ENCODE measurements around the gene SND1.

The SND1 gene

DNA sequence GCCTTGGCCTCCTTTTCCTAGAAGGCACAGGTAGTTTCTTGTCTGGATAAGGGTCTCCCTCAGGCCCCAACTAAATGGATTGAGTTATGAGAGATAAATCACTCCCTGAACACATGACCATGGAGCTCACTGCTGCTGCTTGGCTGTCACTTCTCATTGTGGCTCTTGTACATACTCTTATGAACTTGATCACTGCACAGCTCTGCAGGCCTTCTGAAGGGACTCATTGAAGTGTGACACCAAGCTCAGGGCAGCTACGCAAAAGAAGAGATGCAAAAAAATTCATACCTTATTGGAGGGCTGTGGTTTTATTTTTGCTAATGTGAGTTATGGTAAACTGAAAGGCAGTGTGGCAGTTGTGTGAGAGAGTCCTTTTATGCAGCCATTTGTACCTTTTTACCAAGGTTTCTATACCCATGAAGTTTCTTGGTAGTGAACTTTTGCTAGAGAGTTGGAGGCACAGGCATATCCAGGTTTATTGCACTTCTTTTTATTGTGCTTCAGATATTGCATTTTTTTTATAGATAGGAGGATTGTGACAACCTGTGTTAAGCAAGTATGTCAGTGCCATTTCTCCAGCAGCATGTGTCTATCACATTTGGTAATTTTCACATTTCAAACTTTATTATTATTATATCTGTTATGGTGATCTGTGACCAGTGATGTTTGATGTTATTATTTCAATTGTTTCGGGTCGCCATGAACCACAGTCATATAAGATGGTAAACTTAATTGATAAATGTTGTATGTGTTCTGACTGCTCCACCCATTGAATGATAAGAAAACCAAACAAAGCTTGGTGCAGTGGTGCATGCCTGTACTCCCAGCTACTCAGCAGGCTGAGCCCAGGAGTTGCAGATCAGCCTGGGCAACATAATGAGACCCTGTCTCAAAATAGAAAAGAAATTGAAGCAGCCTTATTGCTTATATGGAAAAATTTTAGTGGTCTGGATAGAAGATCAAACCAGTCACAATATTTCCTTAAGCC, 278.6 kb downstream of the SND1 start:
- ChIA-PET POLR2A (no interaction called here), CTCF (no interaction called here)
- Histone ChIP-seq H3K9me3 (ENCODE audit: control insufficient read depth, insufficient read depth, low read depth, low read length) (no peaks in the 10 kb centered on the region), H3K36me3 (ENCODE audit: control insufficient read depth in 2 of 2, insufficient read depth in 1 of 2, low read length in 2 of 2) (peaks cover 0 to 14% of the 10 kb centered on the region in 2 experiments; a peak in 1 of 3 replicates), H3K4me3 (ENCODE audit: low read depth, low read length) (no peak overlapping the region), H3K4me1 (ENCODE audit: control insufficient read depth, insufficient read depth, low read length) (peaks cover 2% of the 10 kb centered on the region; the same call in 1 of the 2 replicates), H3K27ac (ENCODE audit: extremely low read depth, low read depth, low read length) (no peak overlapping the region)
- TF ChIP-seq REPIN1 (tag by site-specific recombination; IDR thresholded peaks at IDR 0.05; ENCODE audit: low read depth), result no peak

GRCh38 chr7:127932076-127932475, 280.1 kb downstream of the SND1 start:
- POLR2A ChIA-PET, result no interaction called here
- Histone ChIP-seq H3K4me1 (ENCODE audit: control insufficient read depth, insufficient read depth, low read length) (peaks cover 2% of the 10 kb centered on the region; the same call in 1 of the 2 replicates), H3K36me3 (ENCODE audit: control insufficient read depth in 2 of 2, insufficient read depth in 1 of 2, low read length in 2 of 2) (peaks cover 0 to 14% of the 10 kb centered on the region in 2 experiments; a peak in 1 of 3 replicates), H3K27ac (ENCODE audit: extremely low read depth, low read depth, low read length) (no peak overlapping the region), H3K9me3 (ENCODE audit: control insufficient read depth, insufficient read depth, low read depth, low read length) (no peaks in the 10 kb centered on the region), H3K4me3 (ENCODE audit: low read depth, low read length) (no peak overlapping the region)
- CTCF ChIA-PET, result interaction anchor here (0.8 kb wide), 1 partner anchor 207 kb away, joined by 3 read pairs; no protein-coding TSS in a partner anchor
- TF ChIP-seq ZEB2 (tag by site-specific recombination; IDR thresholded peaks at IDR 0.05) (no peak), ZNF585B (tag by site-specific recombination; IDR thresholded peaks at IDR 0.05) (no peak), GLI4 (tag by site-specific recombination; IDR thresholded peaks at IDR 0.05) (no peak), ZNF366 (tag by site-specific recombination; conservative IDR thresholded peaks at IDR 0.05) (no peak)

DNA sequence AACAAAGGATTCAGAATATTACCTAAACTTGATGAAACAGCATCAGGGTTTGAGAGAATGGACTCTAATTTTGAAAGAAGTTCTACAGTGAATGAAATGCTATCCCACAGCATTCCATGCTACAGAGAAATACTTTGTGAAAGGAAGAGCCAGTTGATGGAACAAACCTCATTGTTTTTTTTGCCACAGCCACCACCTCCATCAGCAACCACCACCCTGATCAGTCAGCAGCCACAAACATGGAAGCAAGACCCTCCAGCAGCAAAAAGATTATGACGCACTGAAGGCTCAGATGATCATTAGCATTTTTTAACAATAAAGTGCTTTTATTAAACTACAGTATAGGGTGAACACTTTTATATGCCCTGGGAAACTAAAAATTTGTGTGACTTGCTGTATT, 280.5 kb downstream of the SND1 start:
- H3K4me1 ChIP-seq (ENCODE audit: control insufficient read depth, insufficient read depth, low read length), result no peaks in the 10 kb centered on the region; the same call in 1 of the 2 replicates
- no peaks in the 10 kb centered on the region for H3K9me3 ChIP-seq (ENCODE audit: control insufficient read depth, insufficient read depth, low read depth, low read length)
- POLR2A ChIA-PET, result no interaction called here
- no peak overlapping the region for H3K27ac ChIP-seq (ENCODE audit: extremely low read depth, low read depth, low read length)
- peaks cover 0 to 14% of the 10 kb centered on the region in 2 experiments; a peak in 1 of 3 replicates for H3K36me3 ChIP-seq (ENCODE audit: control insufficient read depth in 2 of 2, insufficient read depth in 1 of 2, low read length in 2 of 2)
- TF ChIP-seq SALL2 (tag by site-specific recombination; IDR thresholded peaks at IDR 0.05; ENCODE audit: borderline replicate concordance) (no peak), ZNF133 (tag by site-specific recombination; IDR thresholded peaks at IDR 0.05) (no peak), ZNF146 (tag by site-specific recombination; IDR thresholded peaks at IDR 0.05) (no peak), ZNF843 (tag by site-specific recombination; IDR thresholded peaks at IDR 0.05) (no peak)
- TF ChIP-seq, protein P1, sequence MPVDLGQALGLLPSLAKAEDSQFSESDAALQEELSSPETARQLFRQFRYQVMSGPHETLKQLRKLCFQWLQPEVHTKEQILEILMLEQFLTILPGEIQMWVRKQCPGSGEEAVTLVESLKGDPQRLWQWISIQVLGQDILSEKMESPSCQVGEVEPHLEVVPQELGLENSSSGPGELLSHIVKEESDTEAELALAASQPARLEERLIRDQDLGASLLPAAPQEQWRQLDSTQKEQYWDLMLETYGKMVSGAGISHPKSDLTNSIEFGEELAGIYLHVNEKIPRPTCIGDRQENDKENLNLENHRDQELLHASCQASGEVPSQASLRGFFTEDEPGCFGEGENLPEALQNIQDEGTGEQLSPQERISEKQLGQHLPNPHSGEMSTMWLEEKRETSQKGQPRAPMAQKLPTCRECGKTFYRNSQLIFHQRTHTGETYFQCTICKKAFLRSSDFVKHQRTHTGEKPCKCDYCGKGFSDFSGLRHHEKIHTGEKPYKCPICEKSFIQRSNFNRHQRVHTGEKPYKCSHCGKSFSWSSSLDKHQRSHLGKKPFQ (tag by site-specific recombination; IDR thresholded peaks at IDR 0.05), result no peak
- CTCF ChIA-PET, result no interaction called here
- no peak overlapping the region for H3K4me3 ChIP-seq (ENCODE audit: low read depth, low read length)

DNA sequence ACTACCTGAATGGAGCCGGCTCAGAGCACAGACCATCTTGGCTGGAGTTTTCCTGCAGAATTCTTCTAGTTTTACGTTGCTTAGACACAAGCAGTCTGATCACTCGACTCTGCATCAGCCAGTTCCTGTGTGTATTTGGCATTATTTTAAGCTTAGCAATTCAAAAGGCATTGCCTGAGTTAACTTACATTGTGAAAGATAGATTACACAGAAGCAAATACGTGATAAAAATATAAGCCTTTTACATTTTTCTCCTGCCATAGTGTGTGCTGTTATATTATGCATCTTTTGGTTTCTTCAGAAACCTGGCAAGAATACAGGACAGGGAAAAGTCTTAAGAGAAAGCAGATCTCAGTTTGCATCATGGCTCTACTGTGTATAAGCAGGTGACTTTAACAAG, 281.2 kb downstream of the SND1 start:
- POLR2A ChIA-PET, result no interaction called here
- Histone ChIP-seq H3K36me3 (ENCODE audit: control insufficient read depth in 2 of 2, insufficient read depth in 1 of 2, low read length in 2 of 2) (peaks cover 0 to 14% of the 10 kb centered on the region in 2 experiments; a peak in 1 of 3 replicates), H3K4me3 (ENCODE audit: low read depth, low read length) (no peak overlapping the region), H3K27ac (ENCODE audit: extremely low read depth, low read depth, low read length) (no peak overlapping the region), H3K4me1 (ENCODE audit: control insufficient read depth, insufficient read depth, low read length) (no peaks in the 10 kb centered on the region), H3K9me3 (ENCODE audit: control insufficient read depth, insufficient read depth, low read depth, low read length) (no peaks in the 10 kb centered on the region)
- CTCF ChIA-PET, result no interaction called here
- no peak for TF ChIP-seq ZNF776 (tag by site-specific recombination; IDR thresholded peaks at IDR 0.05; ENCODE audit: borderline replicate concordance)
- TF ChIP-seq ZSCAN16 (tag by site-specific recombination; IDR thresholded peaks at IDR 0.05), result no peak
- TF ChIP-seq ZNF792 (tag by site-specific recombination; IDR thresholded peaks at IDR 0.05), result no peak
- no peak for TF ChIP-seq ZNF837 (tag by site-specific recombination; IDR thresholded peaks at IDR 0.05)
- TF ChIP-seq, protein P1 (tag by site-specific recombination; IDR thresholded peaks at IDR 0.05), result no peak
- no peak for TF ChIP-seq ZNF112 (tag by site-specific recombination; IDR thresholded peaks at IDR 0.05)
- TF ChIP-seq HOXA7 (CRISPR knock-in tag; IDR thresholded peaks at IDR 0.05; ENCODE audit: borderline replicate concordance), result no peak
- no peak for TF ChIP-seq ZNF350 (tag by site-specific recombination; IDR thresholded peaks at IDR 0.05)
- TF ChIP-seq OVOL3 (tag by site-specific recombination; IDR thresholded peaks at IDR 0.05), result no peak
- TF ChIP-seq ZBTB1 (tag by site-specific recombination; IDR thresholded peaks at IDR 0.05), result no peak
- no peak for TF ChIP-seq SCRT2 (tag by site-specific recombination; IDR thresholded peaks at IDR 0.05)
- no peak for TF ChIP-seq ZFP37 (tag by site-specific recombination; IDR thresholded peaks at IDR 0.05)
- TF ChIP-seq ZNF311 (tag by site-specific recombination; IDR thresholded peaks at IDR 0.05; ENCODE audit: borderline replicate concordance), result no peak
- no peak for TF ChIP-seq ZNF830 (tag by site-specific recombination; IDR thresholded peaks at IDR 0.05; ENCODE audit: low read depth)
